ENCODE results near the gene FAM221B.

GRCh38 chr9:35827486-35827885, 1.0 kb downstream of the FAM221B start:
- TF ChIP-seq POLR2A (IDR thresholded peaks at IDR 0.05; ENCODE audit: low read depth, low read length) (no peak), TAF1 (IDR thresholded peaks at IDR 0.05; ENCODE audit: borderline replicate concordance, low read depth, low read length) (no peak)

Data from GM12892 (cell line).